ENCODE measurements around the gene UPP2. TPM values are rescaled to one million over a fixed set of nuclear protein-coding genes. Genes with fewer than 3 reads are reported as not detected.

UPP2 gene
- total and polyA plus RNA-seq, 2 experiments from 2014 or later, result 0.70 TPM; not detected in 1

DNA sequence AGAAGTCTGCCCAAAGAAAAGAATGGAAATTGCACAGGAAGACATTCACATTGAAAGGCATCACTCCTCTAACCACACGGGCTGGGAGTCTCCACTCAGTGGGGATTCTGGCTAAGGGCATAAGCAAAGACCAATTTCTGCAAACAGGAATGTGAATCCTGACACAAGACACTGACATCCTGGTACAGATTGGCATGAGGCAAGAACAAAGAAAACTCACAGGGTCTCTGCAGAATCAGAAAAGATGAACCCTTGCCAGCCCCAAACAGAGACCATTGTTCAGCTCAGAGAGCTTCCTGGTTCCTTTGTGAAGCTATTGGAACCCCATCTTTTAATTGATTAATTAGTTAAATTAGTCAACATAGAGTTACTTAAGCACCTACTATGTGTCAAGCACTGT is 82.3 kb downstream of the UPP2 start:
- Histone ChIP-seq H3K27ac (no peak overlapping the region), H4K20me1 (ENCODE audit: insufficient read depth, poor library complexity, severe bottlenecking) (no peaks in the 10 kb centered on the region), H3K4me2 (no peak overlapping the region), H3K27me3 (no peaks in the 10 kb centered on the region), H2AFZ (no peak overlapping the region), H3K9me3 (ENCODE audit: low read depth) (no peaks in the 10 kb centered on the region), H3K9me2 (replicated peaks; ENCODE audit: insufficient read depth) (no peaks in the 10 kb centered on the region), H3K4me1 (ENCODE audit: insufficient read depth) (peaks cover 22% of the 10 kb centered on the region), H3K79me2 (no peaks in the 10 kb centered on the region), H3K36me3 (replicated peaks; ENCODE audit: insufficient read depth, low read depth) (no peaks in the 10 kb centered on the region), H3K4me3 (no peak overlapping the region)
- DNase-seq (ENCODE audit: low spot score), result no peak
- WGBS (ENCODE audit: low lambda C conversion rate, missing lambda C conversion rate), result 53% methylated on average over 1 of the region's 1 CpG
- TF ChIP-seq EZH2phosphoT487 (IDR thresholded peaks at IDR 0.05; ENCODE audit: low read depth, severe bottlenecking, unreplicated experiment) (no peak), EZH2 (IDR thresholded peaks at IDR 0.05; ENCODE audit: borderline replicate concordance) (no peak)
- TF ChIP-seq, protein P1, sequence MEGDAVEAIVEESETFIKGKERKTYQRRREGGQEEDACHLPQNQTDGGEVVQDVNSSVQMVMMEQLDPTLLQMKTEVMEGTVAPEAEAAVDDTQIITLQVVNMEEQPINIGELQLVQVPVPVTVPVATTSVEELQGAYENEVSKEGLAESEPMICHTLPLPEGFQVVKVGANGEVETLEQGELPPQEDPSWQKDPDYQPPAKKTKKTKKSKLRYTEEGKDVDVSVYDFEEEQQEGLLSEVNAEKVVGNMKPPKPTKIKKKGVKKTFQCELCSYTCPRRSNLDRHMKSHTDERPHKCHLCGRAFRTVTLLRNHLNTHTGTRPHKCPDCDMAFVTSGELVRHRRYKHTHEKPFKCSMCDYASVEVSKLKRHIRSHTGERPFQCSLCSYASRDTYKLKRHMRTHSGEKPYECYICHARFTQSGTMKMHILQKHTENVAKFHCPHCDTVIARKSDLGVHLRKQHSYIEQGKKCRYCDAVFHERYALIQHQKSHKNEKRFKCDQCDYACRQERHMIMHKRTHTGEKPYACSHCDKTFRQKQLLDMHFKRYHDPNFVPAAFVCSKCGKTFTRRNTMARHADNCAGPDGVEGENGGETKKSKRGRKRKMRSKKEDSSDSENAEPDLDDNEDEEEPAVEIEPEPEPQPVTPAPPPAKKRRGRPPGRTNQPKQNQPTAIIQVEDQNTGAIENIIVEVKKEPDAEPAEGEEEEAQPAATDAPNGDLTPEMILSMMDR (IDR thresholded peaks at IDR 0.05; ENCODE audit: poor library complexity), result no peak

DNA sequence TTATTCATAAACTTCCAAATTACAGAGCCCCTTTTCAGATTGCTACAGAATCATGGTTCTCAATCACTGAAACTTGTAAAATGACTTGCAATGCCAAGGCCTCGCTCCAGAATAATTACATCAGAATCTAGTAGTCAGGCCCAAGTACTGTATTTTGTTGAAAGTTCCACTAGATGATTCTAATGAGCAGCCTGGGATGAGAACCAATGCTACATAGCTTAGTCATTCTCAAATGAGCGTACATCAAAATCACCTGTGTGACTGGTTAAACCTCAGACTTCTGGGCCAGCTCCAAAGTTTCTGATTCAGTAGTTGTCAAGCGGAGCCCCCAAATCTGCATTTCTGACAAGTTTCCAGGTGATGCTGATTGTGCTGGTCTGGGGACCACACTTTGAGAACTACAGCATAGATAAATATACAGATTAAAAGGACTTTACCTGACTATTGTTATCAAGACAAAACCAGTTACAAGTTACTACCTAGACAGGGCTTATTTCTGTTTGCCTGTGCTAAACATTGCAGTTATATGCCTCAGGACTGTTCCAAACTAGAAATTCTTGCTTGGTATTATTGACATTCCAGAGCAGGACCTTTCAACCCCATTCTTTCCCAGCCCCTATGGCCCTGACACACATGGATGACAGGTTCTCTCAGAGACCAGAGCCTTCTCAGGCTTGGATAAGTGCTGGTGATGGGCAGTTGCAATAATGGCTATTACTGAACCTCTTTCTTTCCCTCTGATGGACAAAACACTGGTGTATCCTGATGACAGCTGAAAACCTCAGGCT is 83.1 kb downstream of the UPP2 start:
- peak overlapping the region; percentile 35 for H3K27ac ChIP-seq
- H3K79me2 ChIP-seq, result no peaks in the 10 kb centered on the region
- 84% methylated on average over 3 of the region's 3 CpGs for WGBS (ENCODE audit: low lambda C conversion rate, missing lambda C conversion rate)
- H2AFZ ChIP-seq, result no peak overlapping the region
- DNase-seq (ENCODE audit: low spot score), result peak; percentile 39
- H3K36me3 ChIP-seq (replicated peaks; ENCODE audit: insufficient read depth, low read depth), result no peaks in the 10 kb centered on the region
- no peak overlapping the region for H3K4me2 ChIP-seq
- H3K4me1 ChIP-seq (ENCODE audit: insufficient read depth), result peaks cover 30% of the 10 kb centered on the region
- no peak overlapping the region for H3K4me3 ChIP-seq
- H3K9me3 ChIP-seq (ENCODE audit: low read depth), result no peaks in the 10 kb centered on the region
- H3K27me3 ChIP-seq, result no peaks in the 10 kb centered on the region
- no peaks in the 10 kb centered on the region for H4K20me1 ChIP-seq (ENCODE audit: insufficient read depth, poor library complexity, severe bottlenecking)
- no peaks in the 10 kb centered on the region for H3K9me2 ChIP-seq (replicated peaks; ENCODE audit: insufficient read depth)
- TF ChIP-seq EZH2 (IDR thresholded peaks at IDR 0.05; ENCODE audit: borderline replicate concordance), result no peak
- TF ChIP-seq EZH2phosphoT487 (IDR thresholded peaks at IDR 0.05; ENCODE audit: low read depth, severe bottlenecking, unreplicated experiment), result no peak
- TF ChIP-seq, protein P1 (IDR thresholded peaks at IDR 0.05; ENCODE audit: poor library complexity), result no peak

Other genes starting within 250 kb of the UPP2 start
- 19.1 and 19.6 TPM in 2 replicates for gene ACVR1, start 225.5 kb upstream of the UPP2 start, total RNA-seq
- gene ACVR1, start 225.5 kb upstream of the UPP2 start, polyA plus RNA-seq, result 16.9 and 20.1 TPM in 2 replicates

All from hepatocyte (in vitro differentiated cells).